Vagina (tissue), 2 donors: ENCODE measurements around the gene CIBAR2. TPM values are rescaled to one million over a fixed set of nuclear protein-coding genes. Genes with fewer than 3 reads are reported as not detected.

ENCODE experiments used
- DNase-seq, 2 donors: peaks; one replicate each; pipeline ENCODE4 v3.0.0-alpha.2; 2017; ENCODE audit errors: extremely low spot score in 2 of 2
- H3K27ac ChIP-seq: fragments of 200-600 bp; sonication (generic); one replicate; pipeline ENCODE4 v1.5.1; 2019
- H3K27me3 ChIP-seq: fragments of 200-600 bp; sonication (generic); one replicate; pipeline ENCODE4 v1.5.1; 2019
- H3K36me3 ChIP-seq, 2 donors: fragments of 200-600 bp; sonication (generic); one replicate each; pipeline ENCODE4 v1.5.1; 2017 to 2019
- H3K4me1 ChIP-seq: fragments of 200-600 bp; sonication (generic); one replicate; pipeline ENCODE4 v1.5.1; 2019
- H3K4me3 ChIP-seq, 2 donors: fragments of 200-600 bp; sonication (generic); 1 replicate in 1 of 2; 2 replicates in 1 of 2; pipeline ENCODE4 v1.5.1; 2016 to 2019
- H3K9me3 ChIP-seq: fragments of 200-600 bp; sonication (generic); one replicate; pipeline ENCODE4 v1.5.1; 2019
- CTCF ChIP-seq, 3 experiments: fragments of 450-650 bp in 2 of 3; fragments of 200-600 bp in 1 of 3; sonication (generic) in 1 of 3; IDR thresholded peaks; one replicate each; pipeline ENCODE4 v1.5.1; 2017 to 2019; ENCODE audit warnings: antibody characterized with exemption in 3 of 3, mild to moderate bottlenecking in 2 of 3, moderate library complexity in 2 of 3
- POLR2A ChIP-seq, 2 donors: fragments of 450-650 bp; IDR thresholded peaks; one replicate each; pipeline ENCODE4 v1.6.1; 2017; ENCODE audit warnings: antibody characterized with exemption in 2 of 2, mild to moderate bottlenecking in 2 of 2, moderate library complexity in 2 of 2
- POLR2AphosphoS5 ChIP-seq, 2 donors: sonication (generic); formaldehyde crosslinking; IDR thresholded peaks; one replicate each; pipeline ENCODE4 v1.9.0; 2017; ENCODE audit warnings: antibody characterized with exemption in 2 of 2, mild to moderate bottlenecking in 2 of 2, low read depth in 1 of 2; ENCODE audit not compliant: insufficient read depth in 1 of 2
- intact Hi-C: fragments of 100-400 bp; cut with DNase I; formaldehyde crosslinking; loops from one replicate; pipeline ENCODE4 v1.15.1; 2023
- total RNA-seq: library from RNA; depleted of rRNA; stranded (reverse); fragments of >200 nt; gene quantifications from one replicate; pipeline ENCODE4 v1.2.3, GENCODE V29; 2016

The CIBAR2 gene
- total RNA-seq, 1 donor from 2014 or later = not detected

- TF ChIP-seq POLR2AphosphoS5 (IDR thresholded peaks at IDR 0.05; ENCODE audit: insufficient read depth in 1 of 2, low read depth in 1 of 2) (no peak), CTCF (IDR thresholded peaks at IDR 0.05) (no peak), POLR2A (IDR thresholded peaks at IDR 0.05) (no peak)
- Histone ChIP-seq H3K4me3 (no peak overlapping the region), H3K36me3 (no peaks in the 10 kb centered on the region), H3K27me3 (no peaks in the 10 kb centered on the region), H3K9me3 (no peaks in the 10 kb centered on the region), H3K27ac (no peak overlapping the region), H3K4me1 (peaks cover 6% of the 10 kb centered on the region)
- DNase-seq = no peak
- intact Hi-C loops = no loop called here
Measured at GRCh38 chr16:85107532-85107931, 4.7 kb downstream of the CIBAR2 start.

GRCh38 chr16:85107083-85107482 is 5.2 kb downstream of the CIBAR2 start:
- Histone ChIP-seq H3K27me3 (no peaks in the 10 kb centered on the region), H3K27ac (no peak overlapping the region), H3K9me3 (no peaks in the 10 kb centered on the region), H3K4me3 (no peak overlapping the region), H3K36me3 (no peaks in the 10 kb centered on the region), H3K4me1 (peaks cover 6% of the 10 kb centered on the region)
- TF ChIP-seq POLR2A (IDR thresholded peaks at IDR 0.05) (no peak), POLR2AphosphoS5 (IDR thresholded peaks at IDR 0.05; ENCODE audit: insufficient read depth in 1 of 2, low read depth in 1 of 2) (no peak), CTCF (IDR thresholded peaks at IDR 0.05) (no peak)
- intact Hi-C loops = no loop called here
- no peak for DNase-seq

GRCh38 chr16:85105475-85105874 is 6.8 kb downstream of the CIBAR2 start:
- H3K27ac ChIP-seq = no peak overlapping the region
- no peak for TF ChIP-seq CTCF (IDR thresholded peaks at IDR 0.05)
- TF ChIP-seq POLR2AphosphoS5 (IDR thresholded peaks at IDR 0.05; ENCODE audit: insufficient read depth in 1 of 2, low read depth in 1 of 2) = no peak
- TF ChIP-seq POLR2A (IDR thresholded peaks at IDR 0.05) = no peak
- H3K9me3 ChIP-seq = no peaks in the 10 kb centered on the region
- H3K4me1 ChIP-seq = peaks cover 6% of the 10 kb centered on the region
- intact Hi-C loops = no loop called here
- H3K27me3 ChIP-seq = no peaks in the 10 kb centered on the region
- DNase-seq = no peak
- H3K4me3 ChIP-seq = no peak overlapping the region
- H3K36me3 ChIP-seq = no peaks in the 10 kb centered on the region

- TF ChIP-seq POLR2AphosphoS5 (IDR thresholded peaks at IDR 0.05; ENCODE audit: insufficient read depth in 1 of 2, low read depth in 1 of 2) (no peak), CTCF (IDR thresholded peaks at IDR 0.05) (no peak), POLR2A (IDR thresholded peaks at IDR 0.05) (no peak)
- no peak overlapping the region for H3K4me3 ChIP-seq
- no peaks in the 10 kb centered on the region for H3K27me3 ChIP-seq
- H3K36me3 ChIP-seq = no peaks in the 10 kb centered on the region
- H3K4me1 ChIP-seq = peaks cover 6% of the 10 kb centered on the region
- no peak for DNase-seq
- intact Hi-C loops = no loop called here
- no peak overlapping the region for H3K27ac ChIP-seq
- no peaks in the 10 kb centered on the region for H3K9me3 ChIP-seq
Measured at GRCh38 chr16:85104821-85105391, 7.4 kb downstream of the CIBAR2 start.

- no peak overlapping the region for H3K4me3 ChIP-seq
- no peaks in the 10 kb centered on the region for H3K9me3 ChIP-seq
- no peaks in the 10 kb centered on the region for H3K36me3 ChIP-seq
- H3K27ac ChIP-seq = no peak overlapping the region
- TF ChIP-seq CTCF (IDR thresholded peaks at IDR 0.05) (no peak), POLR2AphosphoS5 (IDR thresholded peaks at IDR 0.05; ENCODE audit: insufficient read depth in 1 of 2, low read depth in 1 of 2) (no peak), POLR2A (IDR thresholded peaks at IDR 0.05) (no peak)
- intact Hi-C loops = no loop called here
- H3K27me3 ChIP-seq = no peaks in the 10 kb centered on the region
- peaks cover 6% of the 10 kb centered on the region for H3K4me1 ChIP-seq
- DNase-seq = no peak
Measured at GRCh38 chr16:85104147-85104546, 8.1 kb downstream of the CIBAR2 start.
